Loucy (cell line): ENCODE measurements around the gene ADCYAP1.
"Not testable (repeated sequence)": the region's sequence is repeated elsewhere in the genome, so short reads cannot be mapped to it uniquely, and the experiment has no call there.

Experiments used
- EZH2phosphoT487 ChIP-seq: fragments of 200-600 bp; IDR thresholded peaks from 2 replicates; pipeline ENCODE4 v1.6.1; 2018; ENCODE audit warnings: antibody characterized with exemption, mild to moderate bottlenecking, moderate library complexity, borderline replicate concordance
- TF ChIP-seq, protein P1 (sequence below): fragments of 200-600 bp; sonication (generic); conservative IDR thresholded peaks from 2 replicates; pipeline ENCODE4 v1.5.1; 2014; ENCODE audit warnings: mild to moderate bottlenecking, antibody characterized with exemption, low read length

DNA sequence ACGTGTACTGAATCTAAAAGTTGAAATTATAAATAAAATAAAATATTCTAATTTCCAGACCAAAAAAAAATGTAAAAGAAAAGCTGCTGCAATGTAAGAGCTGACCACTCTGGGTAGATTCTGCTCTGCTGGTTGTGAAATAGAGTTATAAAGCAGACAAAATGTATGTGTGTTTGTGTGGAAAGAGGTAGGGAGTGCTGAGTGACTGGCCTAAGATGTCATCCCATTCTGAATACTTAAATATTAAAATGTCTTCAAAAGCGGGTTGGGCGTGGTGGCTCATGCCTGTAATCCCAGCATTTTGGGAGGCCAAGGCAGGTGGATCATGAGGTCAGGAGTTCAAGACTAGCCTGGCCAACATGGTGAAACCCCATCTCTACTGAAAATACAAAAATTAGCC, 31.2 kb upstream of the ADCYAP1 start:
- TF ChIP-seq, protein P1, sequence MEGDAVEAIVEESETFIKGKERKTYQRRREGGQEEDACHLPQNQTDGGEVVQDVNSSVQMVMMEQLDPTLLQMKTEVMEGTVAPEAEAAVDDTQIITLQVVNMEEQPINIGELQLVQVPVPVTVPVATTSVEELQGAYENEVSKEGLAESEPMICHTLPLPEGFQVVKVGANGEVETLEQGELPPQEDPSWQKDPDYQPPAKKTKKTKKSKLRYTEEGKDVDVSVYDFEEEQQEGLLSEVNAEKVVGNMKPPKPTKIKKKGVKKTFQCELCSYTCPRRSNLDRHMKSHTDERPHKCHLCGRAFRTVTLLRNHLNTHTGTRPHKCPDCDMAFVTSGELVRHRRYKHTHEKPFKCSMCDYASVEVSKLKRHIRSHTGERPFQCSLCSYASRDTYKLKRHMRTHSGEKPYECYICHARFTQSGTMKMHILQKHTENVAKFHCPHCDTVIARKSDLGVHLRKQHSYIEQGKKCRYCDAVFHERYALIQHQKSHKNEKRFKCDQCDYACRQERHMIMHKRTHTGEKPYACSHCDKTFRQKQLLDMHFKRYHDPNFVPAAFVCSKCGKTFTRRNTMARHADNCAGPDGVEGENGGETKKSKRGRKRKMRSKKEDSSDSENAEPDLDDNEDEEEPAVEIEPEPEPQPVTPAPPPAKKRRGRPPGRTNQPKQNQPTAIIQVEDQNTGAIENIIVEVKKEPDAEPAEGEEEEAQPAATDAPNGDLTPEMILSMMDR: not testable (repeated sequence)
- not testable (repeated sequence) for TF ChIP-seq EZH2phosphoT487
